Erythroblast (primary cell): Measurements from ENCODE around the gene NACAD.

Experiments used
- DNase-seq, 2 experiments: peaks; one replicate each; lab custom pipeline; 2025; lab: John Stamatoyannopoulos, UW
- GATA1 ChIP-seq: IDR thresholded peaks from 2 replicates; pipeline ENCODE4 v1.6.1; 2011; ENCODE audit warnings: low read depth, mild to moderate bottlenecking, control low read depth, low read length, moderate library complexity
- POLR2A ChIP-seq: IDR thresholded peaks from 2 replicates; pipeline ENCODE4 v1.6.1; 2011; ENCODE audit warnings: mild to moderate bottlenecking, low read length

Gene NACAD

GRCh38 chr7:45070254-45070642 is 18.5 kb downstream of the NACAD start:
- DNase-seq, result no peak
- TF ChIP-seq GATA1, result no peak
- TF ChIP-seq POLR2A, result no peak

GRCh38 chr7:45069444-45070253 is 19.1 kb downstream of the NACAD start:
- no peak for DNase-seq
- TF ChIP-seq POLR2A (no peak), GATA1 (no peak)

GRCh38 chr7:45068236-45069023 is 20.3 kb downstream of the NACAD start:
- no peak for DNase-seq
- TF ChIP-seq POLR2A, result no peak
- TF ChIP-seq GATA1, result no peak

GRCh38 chr7:45067582-45067981 is 21.2 kb downstream of the NACAD start:
- TF ChIP-seq GATA1 (no peak), POLR2A (no peak)

GRCh38 chr7:45066409-45066808 is 22.4 kb downstream of the NACAD start:
- no peak for TF ChIP-seq GATA1
- no peak for TF ChIP-seq POLR2A
- no peak for DNase-seq

More at GRCh38 chr7:45067582-45067981, 21.2 kb downstream of the NACAD start:
- no peak for DNase-seq

GRCh38 chr7:45065031-45065995 is 23.5 kb downstream of the NACAD start:
- no peak for DNase-seq
- TF ChIP-seq GATA1 (no peak), POLR2A (no peak)

- TF ChIP-seq POLR2A (no peak), GATA1 (no peak)
- no peak for DNase-seq
Observed at GRCh38 chr7:45064047-45064725, 24.6 kb downstream of the NACAD start.

- no peak for DNase-seq
- no peak for TF ChIP-seq POLR2A
- TF ChIP-seq GATA1, result no peak
Observed at GRCh38 chr7:45061806-45062425, 26.9 kb downstream of the NACAD start.

GRCh38 chr7:45061352-45061751 is 27.4 kb downstream of the NACAD start:
- DNase-seq, result no peak
- TF ChIP-seq POLR2A, result no peak
- no peak for TF ChIP-seq GATA1

GRCh38 chr7:45060295-45060694 is 28.5 kb downstream of the NACAD start:
- TF ChIP-seq POLR2A, result no peak
- no peak for TF ChIP-seq GATA1
- DNase-seq, result no peak

- TF ChIP-seq POLR2A, result no peak
- TF ChIP-seq GATA1, result no peak
- DNase-seq, result no peak
Observed at GRCh38 chr7:45057878-45058277, 30.9 kb downstream of the NACAD start.

- DNase-seq, result no peak
- TF ChIP-seq GATA1, result no peak
- no peak for TF ChIP-seq POLR2A
Observed at GRCh38 chr7:45055594-45056219, 33.1 kb downstream of the NACAD start.
